ENCODE results near the gene PPP1R13B. TPM values are rescaled to one million over a fixed set of nuclear protein-coding genes. Genes with fewer than 3 reads are reported as not detected.
A peak's percentile ranks its signal among the peaks of the same experiment; 100 is the strongest.

Gene PPP1R13B
- total RNA-seq, 3 donors from 2014 or later, result 49.6 to 65.5 (median 52.1) TPM

- Histone ChIP-seq H3K36me3 (ENCODE audit: low read depth) (no peaks in the 10 kb centered on the region), H3K4me3 (no peak overlapping the region), H3K4me1 (ENCODE audit: low read depth) (no peaks in the 10 kb centered on the region), H3K9me3 (no peaks in the 10 kb centered on the region)
- intact Hi-C loops (cut with DNase I, micrococcal nuclease), result no loop called here
- DNase-seq (no peak), ATAC-seq (no peak)
- TF ChIP-seq, protein P1, sequence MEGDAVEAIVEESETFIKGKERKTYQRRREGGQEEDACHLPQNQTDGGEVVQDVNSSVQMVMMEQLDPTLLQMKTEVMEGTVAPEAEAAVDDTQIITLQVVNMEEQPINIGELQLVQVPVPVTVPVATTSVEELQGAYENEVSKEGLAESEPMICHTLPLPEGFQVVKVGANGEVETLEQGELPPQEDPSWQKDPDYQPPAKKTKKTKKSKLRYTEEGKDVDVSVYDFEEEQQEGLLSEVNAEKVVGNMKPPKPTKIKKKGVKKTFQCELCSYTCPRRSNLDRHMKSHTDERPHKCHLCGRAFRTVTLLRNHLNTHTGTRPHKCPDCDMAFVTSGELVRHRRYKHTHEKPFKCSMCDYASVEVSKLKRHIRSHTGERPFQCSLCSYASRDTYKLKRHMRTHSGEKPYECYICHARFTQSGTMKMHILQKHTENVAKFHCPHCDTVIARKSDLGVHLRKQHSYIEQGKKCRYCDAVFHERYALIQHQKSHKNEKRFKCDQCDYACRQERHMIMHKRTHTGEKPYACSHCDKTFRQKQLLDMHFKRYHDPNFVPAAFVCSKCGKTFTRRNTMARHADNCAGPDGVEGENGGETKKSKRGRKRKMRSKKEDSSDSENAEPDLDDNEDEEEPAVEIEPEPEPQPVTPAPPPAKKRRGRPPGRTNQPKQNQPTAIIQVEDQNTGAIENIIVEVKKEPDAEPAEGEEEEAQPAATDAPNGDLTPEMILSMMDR (IDR thresholded peaks at IDR 0.05), result no peak
Observed at GRCh38 chr14:103758059-103758776, 89.2 kb downstream of the PPP1R13B start.

- DNase-seq, result no peak
- intact Hi-C loops (cut with DNase I, micrococcal nuclease), result no loop called here
- Histone ChIP-seq H3K36me3 (ENCODE audit: low read depth) (no peaks in the 10 kb centered on the region), H3K9me3 (no peaks in the 10 kb centered on the region), H3K4me3 (no peak overlapping the region), H3K4me1 (ENCODE audit: low read depth) (no peaks in the 10 kb centered on the region)
- TF ChIP-seq, protein P1 (IDR thresholded peaks at IDR 0.05), result no peak
- ATAC-seq, result no peak
Observed at GRCh38 chr14:103755060-103755459, 92.3 kb downstream of the PPP1R13B start.

GRCh38 chr14:103753774-103754173, 93.6 kb downstream of the PPP1R13B start:
- TF ChIP-seq, protein P1 (IDR thresholded peaks at IDR 0.05), result no peak
- Histone ChIP-seq H3K36me3 (ENCODE audit: low read depth) (no peaks in the 10 kb centered on the region), H3K9me3 (no peaks in the 10 kb centered on the region), H3K4me3 (no peak overlapping the region), H3K4me1 (ENCODE audit: low read depth) (no peaks in the 10 kb centered on the region)
- no peak for ATAC-seq
- intact Hi-C loops (cut with DNase I, micrococcal nuclease), result no loop called here
- DNase-seq, result no peak

DNA sequence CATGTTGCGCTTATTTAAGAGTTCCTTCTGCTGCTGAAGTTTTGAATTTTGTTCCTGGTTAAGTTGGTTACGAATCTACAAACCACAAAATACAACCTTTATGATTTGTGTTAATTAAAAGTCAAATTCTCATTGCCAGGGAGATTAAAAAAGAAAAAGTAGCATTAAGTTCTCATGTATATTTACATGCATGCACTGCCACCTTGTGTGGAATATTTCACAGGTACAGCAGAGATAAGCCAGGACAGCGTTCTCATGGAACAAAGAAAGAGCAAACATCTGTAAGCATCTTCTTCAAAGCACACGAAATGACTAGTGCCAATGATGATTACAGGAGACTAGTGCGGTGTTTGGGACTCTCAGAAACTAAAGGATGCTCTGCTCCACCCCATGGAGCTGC, 97.5 kb downstream of the PPP1R13B start:
- TF ChIP-seq, protein P1 (IDR thresholded peaks at IDR 0.05), result no peak
- H3K36me3 ChIP-seq (ENCODE audit: low read depth), result no peaks in the 10 kb centered on the region
- DNase-seq (no peak), ATAC-seq (no peak)
- H3K9me3 ChIP-seq, result no peaks in the 10 kb centered on the region
- H3K4me3 ChIP-seq, result no peak overlapping the region
- no peaks in the 10 kb centered on the region for H3K4me1 ChIP-seq (ENCODE audit: low read depth)
- intact Hi-C loops (cut with DNase I, micrococcal nuclease), result no loop called here

- intact Hi-C loops (cut with DNase I, micrococcal nuclease), result no loop called here
- ATAC-seq (peak; percentile 53), DNase-seq (no peak)
- Histone ChIP-seq H3K36me3 (ENCODE audit: low read depth) (no peaks in the 10 kb centered on the region), H3K4me1 (ENCODE audit: low read depth) (no peaks in the 10 kb centered on the region), H3K4me3 (no peak overlapping the region), H3K9me3 (no peaks in the 10 kb centered on the region)
- TF ChIP-seq, protein P1 (IDR thresholded peaks at IDR 0.05), result no peak
Observed at GRCh38 chr14:103749452-103749851, 97.9 kb downstream of the PPP1R13B start.

GRCh38 chr14:103748534-103748857, 98.9 kb downstream of the PPP1R13B start:
- intact Hi-C loops (cut with DNase I, micrococcal nuclease), result no loop called here
- peak; percentile 54 for ATAC-seq

More at GRCh38 chr14:103748534-103748857, 98.9 kb downstream of the PPP1R13B start:
- H3K9me3 ChIP-seq, result no peaks in the 10 kb centered on the region
- no peak overlapping the region for H3K4me3 ChIP-seq
- TF ChIP-seq, protein P1 (IDR thresholded peaks at IDR 0.05), result no peak
- H3K4me1 ChIP-seq (ENCODE audit: low read depth), result no peaks in the 10 kb centered on the region
- no peak for DNase-seq
- H3K36me3 ChIP-seq (ENCODE audit: low read depth), result no peaks in the 10 kb centered on the region

Data from mucosa of descending colon (tissue), 3 donors.